Endometrial microvascular endothelial cells (primary cell): ENCODE data around the gene ANO4. TPM values are rescaled to one million over a fixed set of nuclear protein-coding genes. Genes with fewer than 3 reads are reported as not detected.

ENCODE experiments used
- in situ Hi-C: cut with HindIII; loops from 2 replicates; pipeline ENCODE4 v1.10.0; 2017; ENCODE audit warnings: low sequenced_read_pairs, low pct_unique_long_range_greater_than_20kb; ENCODE audit errors: inconsistent ontology term
- total RNA-seq: library from RNA; depleted of rRNA; stranded (reverse); fragments of >200 nt; gene quantifications from one replicate; pipeline ENCODE4 v1.2.3, GENCODE V29; 2015; ENCODE audit errors: inconsistent ontology term

Gene ANO4
- total RNA-seq, 1 donor from 2014 or later: 0.74 TPM

- in situ Hi-C loops: no loop called here
Observed at GRCh38 chr12:100799770-100800169, 5.2 kb downstream of the ANO4 start.

- in situ Hi-C loops: no loop called here
Observed at GRCh38 chr12:100800723-100801122, 6.1 kb downstream of the ANO4 start.

DNA sequence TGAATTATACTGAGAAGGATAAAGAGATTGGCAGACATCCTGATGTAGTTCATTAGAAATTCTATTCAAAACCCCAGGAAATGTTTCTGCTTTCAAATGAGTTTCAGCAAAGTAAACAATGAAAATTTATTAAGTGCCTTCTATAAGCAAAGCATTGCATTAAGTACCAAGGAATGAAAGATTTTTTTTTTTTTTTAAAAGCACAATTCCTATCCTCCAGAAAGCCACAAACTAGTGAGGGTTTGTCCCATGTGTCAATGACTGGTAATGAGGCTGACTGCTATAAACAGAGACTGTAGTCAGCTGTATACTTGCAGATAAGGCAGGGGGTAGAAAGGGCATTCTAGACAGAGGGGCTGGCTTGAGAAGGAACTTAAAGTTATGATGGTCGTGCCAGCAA, 6.7 kb downstream of the ANO4 start:
- in situ Hi-C loops: no loop called here

DNA sequence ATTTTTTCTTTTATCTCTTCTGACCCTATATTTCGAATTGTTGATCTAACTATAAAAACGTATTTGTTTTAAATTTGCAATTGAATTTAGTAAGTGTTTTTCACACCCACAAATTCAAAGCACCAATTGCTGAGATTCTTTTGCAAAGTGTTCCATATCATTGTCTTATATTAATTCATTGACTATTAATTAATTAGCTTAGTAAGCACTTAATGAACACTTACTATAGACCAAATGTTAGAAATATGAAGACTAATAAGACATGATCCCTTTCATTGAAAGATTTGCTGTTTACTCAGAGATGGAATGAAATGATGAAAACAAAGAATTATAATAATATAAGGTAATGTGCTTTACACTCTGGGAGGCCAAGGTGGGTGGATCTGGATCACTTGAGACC, 14.2 kb downstream of the ANO4 start:
- in situ Hi-C loops: no loop called here

DNA sequence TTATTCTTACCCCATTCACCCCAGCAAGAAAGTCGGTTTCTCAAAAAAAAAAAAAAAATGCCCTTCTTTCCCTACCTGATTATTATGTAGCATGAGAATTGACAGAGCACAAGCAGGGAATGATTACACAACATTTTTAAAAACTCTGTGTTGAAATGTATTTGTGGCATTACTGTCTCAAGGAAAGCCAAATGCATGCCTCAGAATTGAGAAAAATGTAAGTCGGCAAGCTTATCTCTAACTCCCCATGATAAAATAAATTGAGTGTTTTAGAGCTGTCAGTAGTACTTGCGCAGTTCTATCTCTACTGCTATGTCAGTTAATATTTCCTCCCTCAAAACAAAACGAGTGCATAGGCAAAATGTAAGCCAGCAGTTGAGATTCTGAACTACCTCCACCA, 25.7 kb downstream of the ANO4 start:
- in situ Hi-C loops: no loop called here

GRCh38 chr12:100823963-100824362, 29.4 kb downstream of the ANO4 start:
- in situ Hi-C loops: no loop called here

GRCh38 chr12:100824476-100824875, 29.9 kb downstream of the ANO4 start:
- in situ Hi-C loops: no loop called here

DNA sequence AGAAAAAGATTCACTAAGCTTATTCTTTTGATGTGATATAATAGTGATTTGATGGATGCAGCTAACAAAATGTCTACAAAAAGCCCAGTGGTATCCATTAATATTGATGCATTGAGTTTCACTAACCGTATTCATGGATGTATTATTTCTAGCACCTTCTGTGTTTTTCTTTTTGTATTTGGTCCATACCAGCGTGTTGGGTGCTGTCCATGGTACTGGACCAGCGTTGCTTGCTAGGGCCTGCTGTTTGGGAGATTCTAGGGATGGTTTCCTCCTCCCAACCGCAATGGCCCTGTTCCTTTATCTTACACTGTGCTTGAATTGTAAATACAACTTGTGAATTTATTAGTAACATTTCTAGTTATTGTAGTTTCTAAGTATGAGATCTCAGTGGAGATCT, 31.7 kb downstream of the ANO4 start:
- in situ Hi-C loops: no loop called here

GRCh38 chr12:100827901-100828520, 33.4 kb downstream of the ANO4 start:
- in situ Hi-C loops: no loop called here

DNA sequence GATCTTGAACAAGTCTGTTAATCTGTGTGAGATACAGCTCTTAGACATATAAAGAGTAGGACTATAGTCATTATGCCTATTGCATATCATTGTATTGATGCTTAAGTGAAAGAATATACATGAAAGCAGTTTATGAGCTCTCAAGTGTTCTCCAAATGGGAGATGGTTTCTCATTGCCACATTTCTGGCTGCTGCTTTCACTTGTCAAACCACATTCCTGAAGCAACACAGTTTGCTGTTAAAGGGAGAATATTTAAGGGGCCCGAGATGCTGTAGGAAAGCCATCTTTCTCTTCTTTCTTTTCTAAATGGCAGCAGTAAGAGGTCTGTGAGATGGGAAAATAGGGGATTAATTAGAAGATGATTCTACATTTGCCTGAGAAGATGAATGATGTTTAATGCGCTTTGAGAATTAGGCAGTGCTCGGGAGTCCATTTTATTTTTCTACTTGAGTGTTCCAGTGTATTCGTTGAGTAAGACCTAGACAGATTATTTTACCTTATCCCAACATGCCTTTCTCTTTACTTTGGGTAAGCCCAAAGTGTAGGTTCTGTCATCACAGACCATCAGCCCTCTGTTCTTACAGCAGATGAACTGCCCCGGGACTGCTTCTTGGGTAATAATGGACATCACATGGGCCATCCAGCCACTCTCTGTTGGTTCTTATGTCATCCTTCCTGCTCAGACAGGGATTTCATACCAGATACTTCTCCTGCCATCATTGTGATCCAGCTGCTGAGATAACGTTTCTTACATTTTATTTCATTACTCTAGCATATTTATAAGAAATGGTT, 35.6 kb downstream of the ANO4 start:
- in situ Hi-C loops: no loop called here

DNA sequence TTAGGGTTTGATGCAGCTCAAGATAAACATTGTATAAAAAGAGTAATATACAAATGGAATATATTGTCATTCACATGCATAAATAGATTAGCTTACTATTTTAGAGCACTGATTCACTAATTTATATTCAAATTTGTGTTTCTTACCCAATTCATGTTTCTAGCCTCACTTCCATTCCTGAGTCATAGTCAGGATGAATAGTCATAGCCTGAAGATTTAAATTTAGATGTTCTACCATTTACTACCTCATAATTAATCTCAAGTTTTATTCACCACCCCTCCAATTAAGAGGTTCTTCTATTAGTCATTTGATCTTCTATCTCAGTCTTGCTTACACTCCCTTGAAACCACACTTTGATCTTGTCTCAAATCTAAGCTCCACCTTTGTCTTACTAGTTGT, 38.7 kb downstream of the ANO4 start:
- in situ Hi-C loops: no loop called here

GRCh38 chr12:100840748-100841147, 46.2 kb downstream of the ANO4 start:
- in situ Hi-C loops: no loop called here

DNA sequence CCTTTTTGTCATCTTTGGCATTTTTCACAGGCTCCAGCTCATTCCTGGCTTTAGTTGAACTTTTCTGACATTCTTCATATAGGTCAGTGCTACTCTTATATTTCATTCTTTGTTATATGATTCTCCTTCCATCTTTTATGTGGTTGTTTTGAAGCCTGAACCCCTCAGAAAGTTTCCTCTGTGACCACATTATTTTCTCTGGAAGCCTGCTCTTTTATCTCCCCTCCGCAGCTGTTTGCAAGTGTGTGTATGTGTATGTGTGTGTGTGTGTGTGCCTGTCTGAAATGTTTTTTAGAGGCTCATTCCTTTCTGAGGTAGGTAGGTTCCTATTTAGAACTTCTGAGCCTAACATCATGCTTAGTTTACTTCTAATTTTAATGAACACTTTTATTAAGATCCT, 47.6 kb downstream of the ANO4 start:
- in situ Hi-C loops: no loop called here

DNA sequence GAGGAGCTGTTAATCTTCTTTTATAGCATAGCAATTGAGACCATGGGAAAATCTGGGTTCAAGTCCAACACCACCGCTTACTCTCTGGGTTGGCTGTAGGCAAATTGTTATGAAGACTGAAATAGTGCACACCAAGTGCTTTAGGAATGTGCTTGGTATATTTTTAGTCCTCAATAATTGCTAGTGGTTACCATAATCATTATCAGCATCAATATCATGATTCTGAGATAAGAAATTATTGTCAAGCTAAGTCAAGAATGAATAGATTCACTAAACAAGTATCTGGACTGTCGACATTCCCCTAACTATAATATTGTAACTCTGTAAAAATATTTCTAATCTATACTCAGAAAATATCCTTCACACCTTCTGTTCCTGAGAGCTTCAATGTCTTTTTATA, 48.5 kb downstream of the ANO4 start:
- in situ Hi-C loops: no loop called here

DNA sequence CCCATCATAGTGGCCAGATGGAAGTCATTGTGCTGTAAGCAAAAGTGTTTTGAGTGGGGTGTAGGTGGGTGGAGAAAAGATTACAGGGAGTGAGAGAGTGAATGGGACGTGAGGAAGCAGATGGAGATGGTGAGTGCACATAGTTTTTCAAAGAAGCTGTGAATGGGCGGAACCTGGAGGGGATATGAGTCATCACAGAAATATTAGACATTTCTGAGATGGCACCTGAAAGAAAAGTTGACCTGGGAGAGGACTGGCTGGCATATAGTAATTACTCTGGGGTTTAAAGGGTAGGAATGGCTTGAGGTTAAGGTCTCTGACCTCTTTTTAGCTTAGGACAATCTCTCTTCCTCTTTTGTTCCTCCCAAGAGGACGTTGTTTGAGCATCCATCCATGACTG, 50.5 kb downstream of the ANO4 start:
- in situ Hi-C loops: no loop called here

GRCh38 chr12:100851637-100852036, 57.1 kb downstream of the ANO4 start:
- in situ Hi-C loops: no loop called here

DNA sequence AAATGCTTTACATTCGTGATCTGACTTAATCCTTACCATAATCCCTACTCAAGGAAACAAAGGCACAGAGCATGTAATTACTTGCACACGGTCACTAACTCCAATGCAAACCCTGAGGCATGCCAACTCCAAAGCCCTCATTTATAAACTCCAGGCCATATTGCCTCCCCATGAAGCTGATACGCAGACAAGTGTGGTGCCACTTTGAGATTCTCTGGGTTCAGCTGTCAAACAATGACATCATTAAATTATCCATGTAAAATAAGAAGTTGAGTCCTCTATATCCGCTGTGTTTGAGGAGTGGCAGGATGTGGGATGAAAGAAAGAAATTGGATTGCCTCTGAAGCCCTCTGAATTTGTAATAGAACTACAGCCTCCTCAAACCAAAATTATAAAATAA, 62.8 kb downstream of the ANO4 start:
- in situ Hi-C loops: no loop called here

DNA sequence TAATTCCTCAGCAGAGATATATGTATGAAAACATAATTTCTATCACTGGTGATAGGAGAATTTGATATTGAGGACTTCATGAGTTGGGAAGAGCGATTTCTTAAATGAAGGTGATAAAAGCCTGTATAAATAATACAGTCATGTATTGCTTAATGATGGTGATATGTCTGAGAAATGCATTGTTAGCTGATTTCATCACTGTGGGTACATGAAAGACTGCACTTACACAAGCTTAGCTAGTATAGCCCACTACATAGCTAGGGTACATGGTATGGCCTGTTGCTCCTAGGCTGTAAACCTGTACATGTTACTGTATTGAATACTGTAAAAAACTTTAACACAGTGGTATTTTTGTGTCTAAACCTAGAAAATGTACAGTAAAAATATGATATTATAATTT, 63.4 kb downstream of the ANO4 start:
- in situ Hi-C loops: no loop called here

DNA sequence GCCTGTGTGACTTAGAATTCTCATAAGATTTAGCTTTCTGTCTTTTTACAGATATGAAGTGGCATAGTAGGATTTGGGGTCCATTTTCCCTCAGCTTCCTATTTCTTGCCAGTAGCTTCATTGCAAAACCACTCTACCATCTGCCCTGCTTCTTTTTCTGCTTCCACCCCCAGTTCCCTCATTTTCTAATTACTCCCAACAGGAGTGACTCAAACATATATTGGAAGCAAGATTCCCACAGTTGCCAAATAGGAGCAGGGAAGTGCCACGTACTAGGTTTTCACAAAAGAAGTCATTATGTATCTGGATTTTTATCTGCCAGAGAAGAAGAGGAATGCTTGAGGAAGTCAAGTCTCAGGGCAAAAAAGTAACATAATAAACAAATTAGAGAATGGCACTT, 64.1 kb downstream of the ANO4 start:
- in situ Hi-C loops: no loop called here

GRCh38 chr12:100859063-100859627, 64.6 kb downstream of the ANO4 start:
- in situ Hi-C loops: no loop called here
